HepG2 (cell line): ENCODE measurements around the gene UBR1. TPM values are rescaled to one million over a fixed set of nuclear protein-coding genes. Genes with fewer than 3 reads are reported as not detected.

Experiments
- ATAC-seq: fragments of 200-7000 bp; cut with Tn5 transposase; 3 replicates; pipeline ENCODE4 v1.9.1; 2020; ENCODE audit warnings: mild to moderate bottlenecking, moderate library complexity
- BruUV-seq: library from RNA; stranded (reverse); fragments of 400-500 nt; replicated peaks from 2 replicates; lab custom pipeline; 2021; lab: Mats Ljungman, UMichigan
- CTCF ChIA-PET: fragments of 300-600 bp; formaldehyde crosslinking; extraction: SDS; loops from one replicate; lab custom pipeline; 2021; ENCODE audit warnings: low total read pairs, inconsistent platforms, low intra/inter-chr PET ratio; lab: Yijun Ruan, JAX
- POLR2A ChIA-PET: fragments of 350-600 bp; sonication (Branson Sonifier 250); formaldehyde crosslinking; loops from one replicate; lab custom pipeline; 2020; ENCODE audit warnings: antibody characterized with exemption, inconsistent platforms; lab: Yijun Ruan, JAX
- DNase-seq: peaks from one replicate; pipeline ENCODE4 v3.0.0-alpha.2; 2015; ENCODE audit warnings: low spot score
- FAIRE-seq: peaks from 3 replicates; lab custom pipeline; 2011; peaks lifted over from hg19 to GRCh38; lab: Jason Lieb, UNC
- H2AFZ ChIP-seq: one replicate; pipeline ENCODE4 v1.6.1; 2011; ENCODE audit warnings: low read length, inconsistent platforms
- H3K27ac ChIP-seq: fragments of 300-600 bp; 3 replicates; pipeline ENCODE4 v1.8.0; 2011; ENCODE audit warnings: mixed run types, mild to moderate bottlenecking, mixed read lengths, low read length, inconsistent platforms; ENCODE audit not compliant: insufficient read depth; ENCODE audit errors: extremely low read length
- H3K27me3 ChIP-seq, 2 experiments: fragments of 200-600 bp in 1 of 2; 2 replicates in 1 of 2; 3 replicates in 1 of 2; pipeline versions ENCODE4 v1.6.0 to v1.8.0; 2011; ENCODE audit warnings: low read length in 2 of 2, mild to moderate bottlenecking in 2 of 2, moderate library complexity in 2 of 2, inconsistent platforms in 1 of 2; ENCODE audit not compliant: insufficient read depth in 2 of 2, control insufficient read depth in 1 of 2
- H3K36me3 ChIP-seq, 2 experiments: fragments of 200-600 bp in 1 of 2; replicated peaks in 1 of 2; 2 replicates in 1 of 2; 3 replicates in 1 of 2; pipeline versions ENCODE4 v1.5.1 to v1.8.0; 2011; ENCODE audit warnings: low read length in 2 of 2, inconsistent platforms in 1 of 2; ENCODE audit not compliant: insufficient read depth in 2 of 2, control insufficient read depth in 1 of 2
- H3K4me1 ChIP-seq: 2 replicates; pipeline ENCODE4 v1.5.1; 2012; ENCODE audit warnings: low read length, inconsistent platforms; ENCODE audit not compliant: insufficient read depth
- H3K4me2 ChIP-seq: 2 replicates; pipeline ENCODE4 v1.6.0; 2011; ENCODE audit warnings: low read depth, low read length, inconsistent platforms
- H3K4me3 ChIP-seq, 3 experiments: fragments of 200-600 bp in 1 of 3; sonication (generic), shearing (Covaris generic) in 1 of 3; replicated peaks in 1 of 3; 2 replicates each; pipeline ENCODE4 v1.5.1; 2011 to 2016; ENCODE audit warnings: low read length in 3 of 3, inconsistent platforms in 2 of 3, low read depth in 2 of 3, mild to moderate bottlenecking in 2 of 3, control low read depth in 1 of 3, mixed read lengths in 1 of 3; ENCODE audit not compliant: insufficient read depth in 1 of 3
- H3K79me2 ChIP-seq: one replicate; pipeline ENCODE4 v1.6.1; 2011; ENCODE audit warnings: low read length, inconsistent platforms; ENCODE audit not compliant: insufficient read depth
- H3K9ac ChIP-seq: 2 replicates; pipeline ENCODE4 v1.6.0; 2011; ENCODE audit warnings: mild to moderate bottlenecking, low read depth, low read length, inconsistent platforms; ENCODE audit not compliant: insufficient read depth
- H3K9me3 ChIP-seq: 2 replicates; pipeline ENCODE4 v1.5.1; 2012; ENCODE audit warnings: mild to moderate bottlenecking, low read length
- H4K20me1 ChIP-seq: 2 replicates; pipeline ENCODE4 v1.6.0; 2011; ENCODE audit warnings: inconsistent platforms, mild to moderate bottlenecking, low read length, moderate library complexity; ENCODE audit not compliant: insufficient read depth
- AHR ChIP-seq: IDR thresholded peaks from 2 replicates; pipeline ENCODE4 v1.6.1; 2018; ENCODE audit warnings: missing genetic modification reagents, missing compliant biosample characterization
- CTCF ChIP-seq: sonication (generic); formaldehyde crosslinking; IDR thresholded peaks from 2 replicates; pipeline ENCODE4 v1.5.0; 2020; ENCODE audit warnings: mild to moderate bottlenecking, missing genetic modification reagents, moderate library complexity
- EED ChIP-seq: sonication (generic); formaldehyde crosslinking; IDR thresholded peaks from 2 replicates; pipeline ENCODE4 v1.5.0; 2020; ENCODE audit warnings: mild to moderate bottlenecking, missing genetic modification reagents
- HDAC1 ChIP-seq: sonication (generic); formaldehyde crosslinking; IDR thresholded peaks from 2 replicates; pipeline ENCODE4 v1.5.1; 2020; ENCODE audit warnings: mild to moderate bottlenecking, missing genetic modification reagents
- HNRNPL ChIP-seq: fragments of 200-400 bp; formaldehyde crosslinking; IDR thresholded peaks from 2 replicates; pipeline ENCODE4 v1.6.1; 2017; ENCODE audit warnings: mild to moderate bottlenecking, low read depth, low read length
- KDM5B ChIP-seq: sonication (generic); formaldehyde crosslinking; IDR thresholded peaks from 2 replicates; pipeline ENCODE4 v1.4.0; 2020; ENCODE audit warnings: missing genetic modification reagents, mild to moderate bottlenecking, borderline replicate concordance
- KLF9 ChIP-seq: IDR thresholded peaks from 2 replicates; pipeline ENCODE4 v1.6.1; 2016; ENCODE audit warnings: low read depth
- MIER2 ChIP-seq: IDR thresholded peaks from 2 replicates; pipeline ENCODE4 v1.6.1; 2016; ENCODE audit warnings: missing biosample characterization, missing genetic modification reagents
- NFE2 ChIP-seq: sonication (generic); formaldehyde crosslinking; IDR thresholded peaks from 2 replicates; pipeline ENCODE4 v1.4.0; 2020; ENCODE audit warnings: missing genetic modification reagents
- NFIB ChIP-seq: sonication (generic); formaldehyde crosslinking; IDR thresholded peaks from 2 replicates; pipeline ENCODE4 v1.9.0; 2021; ENCODE audit warnings: missing genetic modification reagents, mild to moderate bottlenecking, borderline replicate concordance
- NR2F2 ChIP-seq: IDR thresholded peaks from 2 replicates; pipeline ENCODE4 v1.6.1; 2012; ENCODE audit warnings: low read depth, inconsistent platforms, borderline replicate concordance
- PRDM4 ChIP-seq: sonication (generic); formaldehyde crosslinking; IDR thresholded peaks from 2 replicates; pipeline ENCODE4 v1.9.0; 2021; ENCODE audit warnings: missing genetic modification reagents, borderline replicate concordance
- RFX3 ChIP-seq: IDR thresholded peaks from 2 replicates; pipeline ENCODE4 v1.6.1; 2016; ENCODE audit warnings: missing biosample characterization, missing genetic modification reagents
- SAP130 ChIP-seq: IDR thresholded peaks from 2 replicates; pipeline ENCODE4 v1.6.1; 2016; ENCODE audit warnings: low read depth
- SRSF4 ChIP-seq: fragments of 200-400 bp; formaldehyde crosslinking; IDR thresholded peaks from one replicate; pipeline ENCODE4 v1.6.1; 2018; ENCODE audit warnings: mild to moderate bottlenecking, low read depth, low read length, moderate library complexity; ENCODE audit not compliant: poor library complexity, severe bottlenecking
- ZNF432 ChIP-seq: sonication (generic); formaldehyde crosslinking; IDR thresholded peaks from 2 replicates; pipeline ENCODE4 v1.5.0; 2020; ENCODE audit warnings: missing genetic modification reagents, mild to moderate bottlenecking, borderline replicate concordance
- ZNF468 ChIP-seq: sonication (generic); formaldehyde crosslinking; IDR thresholded peaks from 2 replicates; pipeline ENCODE4 v1.8.0; 2022; ENCODE audit warnings: mild to moderate bottlenecking, moderate library complexity, missing genetic modification reagents
- ZNF784 ChIP-seq: sonication (generic); formaldehyde crosslinking; IDR thresholded peaks from 2 replicates; pipeline ENCODE4 v1.5.1; 2020; ENCODE audit warnings: missing genetic modification reagents, mild to moderate bottlenecking, borderline replicate concordance
- ZNF879 ChIP-seq: sonication (generic); formaldehyde crosslinking; IDR thresholded peaks from 2 replicates; pipeline ENCODE4 v1.8.1; 2023; ENCODE audit warnings: missing genetic modification reagents
- ZSCAN20 ChIP-seq: sonication (generic); formaldehyde crosslinking; IDR thresholded peaks from 2 replicates; pipeline ENCODE4 v1.4.0; 2020; ENCODE audit warnings: missing genetic modification reagents, mild to moderate bottlenecking, borderline replicate concordance
- WGBS: methylation state at CpG from one replicate; pipeline ENCODE4 v1.1.6; 2017; ENCODE audit warnings: low lambda C conversion rate; 5-methylcytosine and 5-hydroxymethylcytosine counted together
- in situ Hi-C: cut with HindIII; loops from 2 replicates; pipeline ENCODE4 v1.10.0; 2017; ENCODE audit warnings: low pct_unique_long_range_greater_than_20kb; ENCODE audit not compliant: extremely low pct_ligation_motif_present
- intact Hi-C: fragments of 100-400 bp; cut with micrococcal nuclease; formaldehyde crosslinking; loops from one replicate; pipeline ENCODE4 v1.10.0; 2022; ENCODE audit not compliant: unreplicated experiment
- polyA plus RNA-seq, 8 experiments: library from polyadenylated mRNA; depleted of rRNA in 3 of 8; stranded (reverse) in 7 of 8; unstranded in 1 of 8; fragments of >200 nt; fragmentation: Illumina TruSeq in 4 of 8; extraction: Trizol in 4 of 8; gene quantifications; 2 replicates each; pipeline versions ENCODE4 v1.2.1 to v1.2.3, GENCODE V29; 2011 to 2016; ENCODE audit warnings: low read depth in 4 of 8, missing spikeins in 1 of 8, mixed read lengths in 1 of 8; ENCODE audit not compliant: insufficient read depth in 1 of 8
- total RNA-seq, 5 experiments: library from RNA; depleted of rRNA; stranded (reverse); fragments of >200 nt; fragmentation: Illumina TruSeq; extraction: Trizol; gene quantifications; 2 replicates each; pipeline ENCODE4 v1.2.3, GENCODE V29; 2016; ENCODE audit warnings: low read depth in 1 of 5

Gene UBR1
- total and polyA plus RNA-seq, 2 of the 13 experiments (the other 11 are each of a cell fraction or from before 2014, with no cell fraction given) = 6.4 to 18.0 TPM

GRCh38 chr15:42919799-42920518, 185.9 kb downstream of the UBR1 start (continued):
- no peak for TF ChIP-seq ZNF432 (CRISPR knock-in tag)
- no peak for TF ChIP-seq SAP130 (CRISPR knock-in tag)
- no peak for TF ChIP-seq KDM5B (CRISPR knock-in tag)
- TF ChIP-seq HDAC1 (CRISPR knock-in tag) = peak; percentile 62
- no peak for TF ChIP-seq KLF9 (CRISPR knock-in tag)

GRCh38 chr15:42919308-42919707, 186.5 kb downstream of the UBR1 start:
- peak overlapping the region; percentile 80 to 94 (median 82) for H3K4me3 ChIP-seq
- H2AFZ ChIP-seq = no peak overlapping the region
- H3K9ac ChIP-seq = peak overlapping the region; percentile 76
- no peaks in the 10 kb centered on the region for H3K36me3 ChIP-seq
- H3K27me3 ChIP-seq = no peaks in the 10 kb centered on the region; a peak in 1 of 5 replicates
- peak overlapping the region; percentile 57 for H3K27ac ChIP-seq
- DNase-seq (no peak), ATAC-seq (no peak), FAIRE-seq (peak; percentile 59)
- peaks cover 36% of the 10 kb centered on the region for H3K79me2 ChIP-seq
- in situ Hi-C loops = no loop called here
- POLR2A ChIA-PET = no interaction called here
- intact Hi-C loops = no loop called here
- peaks cover 5% of the 10 kb centered on the region; the same call in 1 of the 2 replicates for H4K20me1 ChIP-seq
- CTCF ChIA-PET = no interaction called here
- peaks cover 34% of the 10 kb centered on the region for H3K4me1 ChIP-seq
- peak overlapping the region; percentile 80 for H3K4me2 ChIP-seq
- no peaks in the 10 kb centered on the region for H3K9me3 ChIP-seq
- WGBS = 34% methylated on average over 2 of the region's 2 CpGs
- TSS peak; percentile 76 for BruUV-seq
- TF ChIP-seq MIER2 (CRISPR knock-in tag) (no peak), RFX3 (CRISPR knock-in tag) (no peak), CTCF (CRISPR knock-in tag) (no peak), ZSCAN20 (CRISPR knock-in tag) (no peak), SRSF4 (no peak), PRDM4 (CRISPR knock-in tag) (no peak), AHR (CRISPR knock-in tag) (no peak), HNRNPL (no peak), ZNF468 (CRISPR knock-in tag) (no peak), EED (CRISPR knock-in tag) (no peak), NFE2 (no peak), NFIB (no peak), ZNF879 (CRISPR knock-in tag) (no peak), NR2F2 (no peak), ZNF784 (CRISPR knock-in tag) (no peak)
